Stimulated activated CD8-positive, alpha-beta memory T cell treated with anti-CD3 and anti-CD28 coated beads, Interleukin-7, amount 100 ng/mL, for 4 hours (primary cell): ENCODE results near the gene C5AR2.
"Not testable (repeated sequence)": the region's sequence is repeated elsewhere in the genome, so short reads cannot be mapped to it uniquely, and the experiment has no call there.

Experiments used
- DNase-seq, 2 donors: peaks; one replicate each; pipeline ENCODE4 v3.0.0-alpha.2; 2020; ENCODE audit warnings: low read depth in 2 of 2

Gene C5AR2

DNA sequence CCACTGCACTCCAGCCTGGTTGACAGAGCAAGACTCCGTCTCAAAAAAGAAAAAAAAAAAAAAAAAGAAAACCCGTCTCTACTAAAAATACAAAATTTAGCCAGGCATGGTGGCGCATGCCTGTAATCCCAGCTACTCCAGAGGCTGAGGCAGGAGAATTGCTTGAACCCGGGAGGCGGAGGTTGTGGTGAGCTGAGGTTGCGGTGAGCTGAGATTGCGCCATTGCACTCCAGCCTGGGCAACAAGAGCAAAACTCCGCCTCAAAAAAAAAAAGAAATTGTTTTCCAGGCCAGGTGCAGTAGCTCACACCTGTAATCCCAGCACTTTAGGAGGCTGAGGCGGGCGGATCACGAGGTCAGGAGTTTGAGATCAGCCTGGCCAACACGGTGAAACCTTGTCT, 54.6 kb downstream of the C5AR2 start:
- DNase-seq = not testable (repeated sequence)

DNA sequence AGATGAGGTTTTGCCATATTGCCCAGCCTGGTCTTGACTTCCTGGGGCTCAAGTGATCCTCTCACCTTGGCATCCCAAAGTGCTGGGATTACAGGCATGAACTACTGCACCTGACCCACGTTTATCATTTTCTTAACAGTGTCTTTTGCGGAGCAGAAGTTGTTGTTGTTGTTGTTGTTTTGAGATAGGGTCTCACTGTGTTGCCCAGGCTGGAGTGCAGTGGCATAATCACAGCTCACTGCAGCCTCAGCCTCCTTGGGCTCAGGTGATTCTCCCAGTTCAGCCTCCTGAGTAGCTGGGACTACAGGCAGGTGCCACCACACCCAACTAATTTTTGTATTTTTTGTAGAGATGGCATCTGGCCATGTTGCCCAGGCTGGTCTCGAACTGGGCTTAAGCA, 55.6 kb downstream of the C5AR2 start:
- not testable (repeated sequence) for DNase-seq

DNA sequence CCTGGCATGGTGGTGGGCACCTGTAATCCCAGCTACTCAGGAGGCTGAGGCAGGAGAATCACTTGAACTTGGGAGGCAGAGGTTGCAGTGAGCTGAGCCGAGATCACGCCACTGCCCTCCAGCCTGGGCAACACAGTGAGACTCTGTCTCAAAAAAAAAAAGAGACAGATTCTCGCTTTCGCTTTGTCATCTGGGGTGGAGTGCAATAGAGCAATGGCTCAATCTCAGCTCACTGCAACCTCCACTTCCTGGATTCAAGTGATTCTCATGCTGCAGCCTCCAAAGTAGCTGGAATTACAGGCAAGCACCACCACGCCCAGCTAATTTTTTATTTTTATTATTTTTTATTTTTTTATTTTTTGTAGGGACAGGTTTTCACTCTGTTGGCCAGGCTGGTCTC, 56.7 kb downstream of the C5AR2 start:
- DNase-seq = not testable (repeated sequence)

DNA sequence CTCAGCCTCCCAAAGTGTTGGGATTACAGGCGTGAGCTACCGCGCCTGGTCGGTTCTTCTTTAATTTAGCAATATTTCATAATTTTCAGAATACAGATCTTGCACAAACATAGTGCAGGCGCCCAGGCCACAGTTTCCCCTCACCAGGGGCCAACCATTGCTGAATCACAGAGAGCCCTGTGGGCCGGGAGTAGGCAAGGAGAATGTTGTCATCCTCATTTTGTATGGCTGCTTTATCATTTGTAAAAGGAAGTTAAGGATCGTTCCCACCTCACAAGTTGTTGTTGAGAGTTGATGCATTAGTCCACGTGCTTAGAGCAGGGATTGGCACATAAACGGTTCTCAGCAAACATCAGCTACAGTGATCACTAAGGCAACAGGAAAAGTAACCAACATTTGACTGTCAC, 57.2 kb downstream of the C5AR2 start:
- DNase-seq = no peak

DNA sequence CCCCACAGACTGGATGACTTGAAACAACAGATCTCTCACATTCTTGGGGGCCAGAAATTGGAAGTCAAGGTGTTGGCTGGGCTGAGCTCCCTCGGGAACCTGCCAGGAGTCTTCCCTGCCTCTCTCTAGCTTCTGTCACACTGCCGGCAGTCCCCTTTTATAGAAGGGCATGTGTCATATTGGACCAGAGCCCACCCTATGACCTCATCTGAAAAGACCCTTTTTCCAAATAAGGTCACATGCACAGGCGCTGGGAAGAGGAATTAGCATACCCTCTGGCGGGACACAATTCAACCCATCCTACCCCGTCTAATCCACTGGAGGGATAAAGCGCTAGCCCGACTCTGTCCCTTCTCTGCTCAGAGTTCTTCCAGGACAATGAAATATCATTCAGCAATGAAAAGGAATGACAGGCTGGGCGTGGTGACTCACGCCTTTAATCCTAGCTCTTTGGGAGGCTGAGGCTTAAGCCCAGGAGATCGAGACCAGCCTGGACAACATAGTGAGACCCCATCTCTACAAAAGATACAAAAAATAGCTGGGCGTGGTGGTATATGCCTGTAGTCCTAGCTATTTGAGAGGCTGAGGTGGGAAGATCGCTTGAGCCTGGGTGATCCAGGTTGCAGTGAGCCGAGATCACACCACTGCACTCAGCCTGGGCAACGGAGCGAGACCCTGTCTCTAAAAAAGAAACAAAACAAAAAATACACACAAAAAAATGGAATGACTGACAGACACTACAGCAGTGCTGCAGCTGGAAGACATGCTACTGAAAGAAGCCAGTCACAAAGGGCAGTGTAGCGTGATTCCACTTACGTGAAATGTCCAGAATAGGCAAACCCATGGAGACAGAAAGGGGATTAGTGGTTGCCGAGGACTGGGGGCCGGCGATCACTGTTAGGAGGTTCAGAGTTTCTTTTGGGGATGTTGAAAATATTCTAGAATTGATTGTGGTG, 58.8 kb downstream of the C5AR2 start:
- no peak for DNase-seq

DNA sequence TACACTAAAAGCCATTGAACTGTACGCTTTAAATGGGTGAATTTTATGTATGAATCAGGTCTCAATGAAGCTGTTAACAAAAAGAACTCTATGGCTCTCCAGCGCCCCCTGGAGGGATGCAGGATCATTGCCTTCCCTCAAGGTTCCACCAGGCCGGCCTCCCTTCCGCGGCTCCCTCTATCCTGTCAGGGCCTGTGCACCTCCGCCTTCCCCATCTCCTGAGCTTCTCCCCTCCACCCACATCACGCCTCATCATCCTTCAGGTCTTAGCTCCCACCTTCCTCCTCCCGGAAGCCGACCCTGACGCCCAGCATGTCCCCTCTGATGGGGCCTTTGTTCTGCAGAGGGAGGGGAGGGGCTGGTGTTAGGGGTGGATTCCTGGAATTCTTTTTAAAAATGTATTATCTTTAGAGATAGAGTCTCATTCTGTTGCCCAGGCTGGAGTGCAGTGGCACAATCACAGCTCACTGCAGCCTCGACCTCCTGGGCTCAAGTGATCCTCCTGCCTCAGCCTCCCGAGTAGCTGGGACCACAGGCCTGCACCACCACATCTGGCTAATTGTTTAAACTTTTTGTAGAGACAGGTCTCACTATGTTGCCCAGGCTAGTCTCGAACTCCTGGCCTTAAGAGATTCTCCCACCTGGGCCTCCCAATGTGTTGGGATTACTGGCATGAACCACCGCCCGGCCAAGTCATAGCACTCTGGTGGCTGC, 59.7 kb downstream of the C5AR2 start:
- peak; percentile 57 to 64 for DNase-seq
